Neutrophil (primary cell): ENCODE measurements around the gene ZNF446.
A peak's percentile ranks its signal among the peaks of the same experiment; 100 is the strongest.

ENCODE experiments used
- H3K27ac ChIP-seq: fragments of 200-600 bp; sonication (generic); 2 replicates; pipeline ENCODE4 v1.5.1; 2016; ENCODE audit warnings: mild to moderate bottlenecking, moderate library complexity
- H3K27me3 ChIP-seq: fragments of 200-600 bp; sonication (generic); 2 replicates; pipeline ENCODE4 v1.6.0; 2016; ENCODE audit warnings: mild to moderate bottlenecking
- H3K36me3 ChIP-seq: fragments of 200-600 bp; sonication (generic); 2 replicates; pipeline ENCODE4 v1.5.1; 2017
- H3K4me1 ChIP-seq, 2 experiments: fragments of 200-600 bp in 1 of 2; sonication (generic) in 1 of 2; 1 replicate in 1 of 2; 2 replicates in 1 of 2; pipeline versions ENCODE4 v1.5.1 to v1.6.1; 2013 to 2016; ENCODE audit warnings: low read depth in 1 of 2, low read length in 1 of 2, mild to moderate bottlenecking in 1 of 2, moderate library complexity in 1 of 2; ENCODE audit not compliant: control insufficient read depth in 1 of 2, insufficient read depth in 1 of 2
- H3K4me3 ChIP-seq, 2 experiments: fragments of 200-600 bp in 1 of 2; sonication (generic) in 1 of 2; 1 replicate in 1 of 2; 2 replicates in 1 of 2; pipeline ENCODE4 v1.5.1; 2013 to 2016; ENCODE audit warnings: low read depth in 1 of 2, low read length in 1 of 2, mild to moderate bottlenecking in 1 of 2, moderate library complexity in 1 of 2
- H3K9me3 ChIP-seq: fragments of 200-600 bp; sonication (generic); 2 replicates; pipeline ENCODE4 v1.5.1; 2016
- TF ChIP-seq, protein P1 (sequence below): fragments of 200-600 bp; sonication (generic); IDR thresholded peaks from 2 replicates; pipeline ENCODE4 v1.5.1; 2016; ENCODE audit warnings: antibody characterized with exemption

The ZNF446 gene

DNA sequence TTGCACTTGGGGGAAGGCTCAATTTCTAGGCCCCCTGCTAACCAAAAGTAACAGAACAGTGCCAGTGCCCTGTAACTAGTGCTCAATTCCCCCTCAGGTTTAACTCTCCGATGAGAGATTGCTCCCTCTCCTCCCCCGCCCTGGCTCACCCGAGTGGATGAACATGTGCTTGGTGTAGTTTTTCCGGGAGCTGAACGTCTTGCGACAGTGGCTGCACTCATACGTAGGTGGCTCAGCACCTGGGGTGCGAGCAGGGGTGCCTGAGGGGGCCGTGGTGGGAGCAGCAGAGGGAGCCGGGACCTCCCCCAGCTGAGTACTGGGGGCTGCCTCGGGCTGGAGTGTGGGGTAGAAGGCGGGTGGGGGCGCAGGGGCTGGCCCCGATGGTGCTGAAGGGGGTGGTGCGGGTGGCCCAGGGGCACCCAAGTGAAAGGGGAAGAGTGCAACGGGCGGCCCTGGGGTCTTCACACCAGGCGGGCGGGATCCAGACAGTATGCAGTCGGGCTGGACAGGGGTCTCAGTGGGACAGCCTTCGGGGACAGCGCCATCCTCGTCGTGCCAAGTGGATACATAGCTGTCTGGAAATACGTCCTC lies 40.2 kb downstream of the ZNF446 start:
- TF ChIP-seq, protein P1, sequence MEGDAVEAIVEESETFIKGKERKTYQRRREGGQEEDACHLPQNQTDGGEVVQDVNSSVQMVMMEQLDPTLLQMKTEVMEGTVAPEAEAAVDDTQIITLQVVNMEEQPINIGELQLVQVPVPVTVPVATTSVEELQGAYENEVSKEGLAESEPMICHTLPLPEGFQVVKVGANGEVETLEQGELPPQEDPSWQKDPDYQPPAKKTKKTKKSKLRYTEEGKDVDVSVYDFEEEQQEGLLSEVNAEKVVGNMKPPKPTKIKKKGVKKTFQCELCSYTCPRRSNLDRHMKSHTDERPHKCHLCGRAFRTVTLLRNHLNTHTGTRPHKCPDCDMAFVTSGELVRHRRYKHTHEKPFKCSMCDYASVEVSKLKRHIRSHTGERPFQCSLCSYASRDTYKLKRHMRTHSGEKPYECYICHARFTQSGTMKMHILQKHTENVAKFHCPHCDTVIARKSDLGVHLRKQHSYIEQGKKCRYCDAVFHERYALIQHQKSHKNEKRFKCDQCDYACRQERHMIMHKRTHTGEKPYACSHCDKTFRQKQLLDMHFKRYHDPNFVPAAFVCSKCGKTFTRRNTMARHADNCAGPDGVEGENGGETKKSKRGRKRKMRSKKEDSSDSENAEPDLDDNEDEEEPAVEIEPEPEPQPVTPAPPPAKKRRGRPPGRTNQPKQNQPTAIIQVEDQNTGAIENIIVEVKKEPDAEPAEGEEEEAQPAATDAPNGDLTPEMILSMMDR: no peak
- Histone ChIP-seq H3K4me3 (no peak overlapping the region), H3K9me3 (no peaks in the 10 kb centered on the region), H3K27ac (no peak overlapping the region), H3K27me3 (no peaks in the 10 kb centered on the region), H3K36me3 (peaks cover 27% of the 10 kb centered on the region), H3K4me1 (peaks cover 35 to 46% of the 10 kb centered on the region in 2 experiments)

GRCh38 chr19:58516964-58517833 lies 41.0 kb downstream of the ZNF446 start:
- peaks cover 35 to 46% of the 10 kb centered on the region in 2 experiments for H3K4me1 ChIP-seq
- H3K27ac ChIP-seq: no peak overlapping the region
- H3K4me3 ChIP-seq: no peak overlapping the region

GRCh38 chr19:58518256-58519086 lies 42.3 kb downstream of the ZNF446 start:
- Histone ChIP-seq H3K9me3 (no peaks in the 10 kb centered on the region), H3K4me3 (peak overlapping the region; percentile 65 to 74), H3K4me1 (peaks cover 35 to 45% of the 10 kb centered on the region in 2 experiments), H3K27me3 (no peaks in the 10 kb centered on the region), H3K36me3 (peaks cover 21% of the 10 kb centered on the region), H3K27ac (peak overlapping the region; percentile 86)
- TF ChIP-seq, protein P1: no peak

More at GRCh38 chr19:58516964-58517833, 41.0 kb downstream of the ZNF446 start:
- Histone ChIP-seq H3K27me3 (no peaks in the 10 kb centered on the region), H3K36me3 (peaks cover 27% of the 10 kb centered on the region), H3K9me3 (no peaks in the 10 kb centered on the region)
- TF ChIP-seq, protein P1: no peak

DNA sequence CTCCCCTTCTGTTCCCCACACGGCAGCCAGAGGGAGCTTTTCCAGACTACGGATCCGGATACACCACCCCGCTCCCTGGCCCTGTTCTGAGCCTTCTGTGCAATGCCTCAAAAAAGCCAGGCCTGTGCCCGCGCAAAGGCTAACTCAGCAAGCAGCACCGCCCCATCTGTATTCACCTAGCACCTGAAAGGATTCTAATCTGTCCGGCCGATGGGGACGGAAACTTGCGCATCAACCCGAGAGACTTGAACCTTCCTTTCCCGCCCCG lies 42.9 kb downstream of the ZNF446 start:
- peak overlapping the region; percentile 65 to 74 for H3K4me3 ChIP-seq
- no peaks in the 10 kb centered on the region for H3K27me3 ChIP-seq
- peaks cover 30 to 40% of the 10 kb centered on the region in 2 experiments for H3K4me1 ChIP-seq
- H3K9me3 ChIP-seq: no peaks in the 10 kb centered on the region
- H3K27ac ChIP-seq: peak overlapping the region; percentile 86
- TF ChIP-seq, protein P1: no peak
- H3K36me3 ChIP-seq: peaks cover 20% of the 10 kb centered on the region

- H3K4me1 ChIP-seq: peaks cover 25 to 34% of the 10 kb centered on the region in 2 experiments
- H3K4me3 ChIP-seq: peak within 1 kb of the TSS; percentile 65 to 74
- TF ChIP-seq, protein P1: peak; percentile 88
- H3K36me3 ChIP-seq: peaks cover 20% of the 10 kb centered on the region
- peak within 1 kb of the TSS; percentile 86 for H3K27ac ChIP-seq
- no peaks in the 10 kb centered on the region for H3K9me3 ChIP-seq
- H3K27me3 ChIP-seq: no peaks in the 10 kb centered on the region
These were observed 43.5 kb downstream of the ZNF446 start, which contains the start of gene ZBTB45 for GRCh38 chr19:58519355-58520256. ZBTB45 (minus strand) TSS chr19:58519810; CDS start chr19:58517673, 2,137 bp downstream.
